Stimulated activated CD4-positive, alpha-beta T cell treated with anti-CD3 and anti-CD28 coated beads, Interleukin-4, amount 100 ng/mL, for 24 hours (primary cell): ENCODE measurements around the gene PCK2.
A peak's percentile ranks its signal among the peaks of the same experiment; 100 is the strongest.
"Not testable (repeated sequence)": the region's sequence is repeated elsewhere in the genome, so short reads cannot be mapped to it uniquely, and the experiment has no call there.

Experiments
- DNase-seq: peaks from one replicate; pipeline ENCODE4 v3.0.0-alpha.2; 2020

PCK2 gene

DNA sequence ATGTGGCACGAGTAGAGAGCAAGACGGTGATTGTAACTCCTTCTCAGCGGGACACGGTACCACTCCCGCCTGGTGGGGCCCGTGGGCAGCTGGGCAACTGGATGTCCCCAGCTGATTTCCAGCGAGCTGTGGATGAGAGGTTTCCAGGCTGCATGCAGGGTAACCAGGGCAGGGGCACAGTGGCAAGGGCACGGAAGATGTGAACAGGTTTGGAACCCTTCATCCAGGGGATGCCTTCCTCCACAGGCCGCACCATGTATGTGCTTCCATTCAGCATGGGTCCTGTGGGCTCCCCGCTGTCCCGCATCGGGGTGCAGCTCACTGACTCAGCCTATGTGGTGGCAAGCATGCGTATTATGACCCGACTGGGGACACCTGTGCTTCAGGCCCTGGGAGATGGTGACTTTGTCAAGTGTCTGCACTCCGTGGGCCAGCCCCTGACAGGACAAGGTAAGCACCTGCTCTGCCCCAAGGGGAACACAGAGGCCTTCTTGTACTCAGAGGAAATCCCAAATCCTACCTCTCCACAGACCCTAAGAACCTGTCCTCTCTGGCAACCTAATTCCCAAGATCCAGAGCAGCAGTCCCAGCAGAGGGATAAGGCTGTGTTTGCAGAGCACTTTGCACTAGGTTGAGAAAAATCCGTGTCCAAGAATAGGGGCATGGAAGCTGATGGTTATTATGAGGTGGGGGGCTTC is 4.3 kb downstream of the PCK2 start:
- no peak for DNase-seq

DNA sequence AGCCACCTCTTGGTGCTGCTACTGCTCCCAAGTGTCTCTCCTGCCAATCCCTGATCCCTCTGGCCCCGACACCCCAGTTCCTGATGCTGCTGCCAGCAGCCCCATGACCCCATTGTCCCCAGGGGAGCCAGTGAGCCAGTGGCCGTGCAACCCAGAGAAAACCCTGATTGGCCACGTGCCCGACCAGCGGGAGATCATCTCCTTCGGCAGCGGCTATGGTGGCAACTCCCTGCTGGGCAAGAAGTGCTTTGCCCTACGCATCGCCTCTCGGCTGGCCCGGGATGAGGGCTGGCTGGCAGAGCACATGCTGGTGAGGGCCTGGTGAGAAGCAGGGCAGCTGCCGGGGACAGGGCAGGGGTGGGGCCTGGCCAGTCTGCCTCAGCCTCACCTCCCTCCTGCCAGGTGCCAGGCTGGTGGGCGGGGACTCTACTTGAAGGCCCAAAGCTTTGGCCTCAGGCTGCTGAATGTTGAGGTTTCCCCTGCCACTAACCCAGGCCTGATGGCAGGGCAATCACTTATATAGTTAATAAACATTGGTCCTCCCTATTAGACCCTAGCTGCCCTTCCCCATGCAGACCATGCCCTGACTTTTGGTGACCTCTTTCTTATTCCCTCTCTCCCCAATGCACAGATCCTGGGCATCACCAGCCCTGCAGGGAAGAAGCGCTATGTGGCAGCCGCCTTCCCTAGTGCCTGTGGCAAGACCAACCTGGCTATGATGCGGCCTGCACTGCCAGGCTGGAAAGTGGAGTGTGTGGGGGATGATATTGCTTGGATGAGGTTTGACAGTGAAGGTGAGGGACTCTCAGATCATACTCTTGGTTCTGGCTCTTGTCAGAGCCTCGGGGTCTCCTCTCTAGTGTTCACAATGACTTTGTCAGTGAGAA is 5.1 kb downstream of the PCK2 start:
- DNase-seq, result no peak

DNA sequence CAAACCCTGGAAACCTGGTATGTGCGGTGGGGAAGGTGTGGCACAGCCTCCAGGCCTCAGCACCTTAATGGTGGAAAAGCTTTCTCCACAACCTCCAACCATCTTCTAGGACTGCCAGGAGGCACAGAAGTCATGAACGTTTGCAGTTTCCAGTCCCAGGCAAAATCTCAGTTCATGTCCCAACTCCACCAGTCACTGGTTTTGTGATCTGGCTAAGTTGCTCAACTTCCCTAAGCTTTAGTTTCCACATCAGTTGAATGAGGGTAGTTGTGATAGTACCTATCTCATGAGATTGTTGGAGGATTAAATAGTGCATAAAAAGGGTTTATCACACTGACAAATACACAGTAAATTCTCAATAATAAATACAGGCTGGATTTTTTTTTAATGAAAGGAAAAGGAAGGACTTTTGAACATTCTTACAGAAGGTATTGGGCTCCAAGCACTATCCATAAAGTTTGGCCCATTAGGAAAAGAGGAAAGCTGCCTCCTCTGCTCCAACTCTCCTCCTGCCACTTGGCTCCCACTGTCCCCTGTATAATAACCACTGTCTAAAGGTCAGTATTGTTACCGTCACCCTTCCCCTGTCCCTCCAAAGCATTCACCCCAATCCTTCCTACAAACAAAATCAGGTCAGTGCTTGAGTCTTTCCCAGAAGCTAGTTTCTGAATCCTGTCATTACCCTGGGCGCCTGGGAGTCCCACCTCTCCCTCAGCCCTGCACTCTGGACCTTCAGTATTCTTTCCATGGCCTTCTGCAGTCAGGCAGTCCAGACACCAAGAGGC is 6.3 kb downstream of the PCK2 start:
- no peak for DNase-seq

DNA sequence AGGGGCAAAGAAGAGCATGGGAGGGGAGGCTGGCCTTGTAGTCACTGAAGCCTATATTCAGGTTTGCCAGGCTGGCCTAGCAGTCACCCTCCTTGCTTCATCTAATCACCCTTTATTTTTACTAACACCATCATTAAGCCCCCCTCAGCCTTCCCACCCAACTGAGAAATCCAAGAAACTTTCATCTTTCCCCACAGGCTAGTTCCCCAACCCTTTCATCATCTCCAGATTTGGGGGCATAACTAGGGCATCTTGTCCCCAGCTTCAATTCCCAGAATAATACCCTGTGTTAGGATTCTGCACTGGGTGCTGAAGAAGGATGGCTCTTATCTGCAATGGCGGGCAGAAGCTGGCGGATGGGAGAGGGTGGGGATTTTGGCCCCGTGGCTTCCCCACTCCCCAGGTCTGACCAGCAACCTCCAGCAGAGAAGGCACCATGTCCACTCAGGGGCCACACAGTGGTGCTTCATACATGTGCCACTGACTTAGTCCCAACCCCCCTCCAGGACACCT is 6.9 kb downstream of the PCK2 start:
- DNase-seq, result no peak

- no peak for DNase-seq
Measured at GRCh38 chr14:24102357-24103048, 8.4 kb downstream of the PCK2 start.

GRCh38 chr14:24103451-24103850 is 9.3 kb downstream of the PCK2 start:
- no peak for DNase-seq

DNA sequence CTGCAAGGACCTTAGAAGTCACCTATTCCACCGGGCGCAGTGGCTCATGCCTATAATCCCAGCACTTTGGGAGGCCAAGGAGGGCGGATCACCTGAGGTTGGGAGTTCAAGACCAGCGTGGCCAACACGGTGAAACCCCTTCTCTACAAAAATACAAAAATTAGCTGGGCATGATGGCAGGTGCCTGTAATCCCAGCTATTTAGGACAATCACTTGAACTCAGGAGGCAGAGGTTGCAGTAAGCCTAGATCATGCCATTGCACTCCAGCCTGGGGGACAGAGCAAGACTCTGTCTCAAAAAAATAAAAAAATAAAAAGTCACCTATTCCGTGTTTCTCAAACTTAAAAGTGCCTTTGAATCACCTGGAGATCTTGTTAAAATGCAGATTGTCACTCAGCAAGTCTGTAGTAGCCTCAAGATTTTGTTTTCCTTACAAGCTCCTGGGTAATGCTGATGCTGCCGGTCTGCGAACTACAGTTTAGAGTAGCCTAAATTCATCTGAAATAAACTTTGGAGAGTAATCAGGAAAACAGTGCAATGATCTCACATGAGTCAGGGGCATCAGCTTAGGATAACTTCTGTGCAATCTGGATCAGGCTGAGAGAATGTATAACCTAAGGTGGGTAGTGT is 11.6 kb downstream of the PCK2 start:
- not testable (repeated sequence) for DNase-seq

GRCh38 chr14:24106672-24107271 is 12.7 kb downstream of the PCK2 start:
- no peak for DNase-seq

DNA sequence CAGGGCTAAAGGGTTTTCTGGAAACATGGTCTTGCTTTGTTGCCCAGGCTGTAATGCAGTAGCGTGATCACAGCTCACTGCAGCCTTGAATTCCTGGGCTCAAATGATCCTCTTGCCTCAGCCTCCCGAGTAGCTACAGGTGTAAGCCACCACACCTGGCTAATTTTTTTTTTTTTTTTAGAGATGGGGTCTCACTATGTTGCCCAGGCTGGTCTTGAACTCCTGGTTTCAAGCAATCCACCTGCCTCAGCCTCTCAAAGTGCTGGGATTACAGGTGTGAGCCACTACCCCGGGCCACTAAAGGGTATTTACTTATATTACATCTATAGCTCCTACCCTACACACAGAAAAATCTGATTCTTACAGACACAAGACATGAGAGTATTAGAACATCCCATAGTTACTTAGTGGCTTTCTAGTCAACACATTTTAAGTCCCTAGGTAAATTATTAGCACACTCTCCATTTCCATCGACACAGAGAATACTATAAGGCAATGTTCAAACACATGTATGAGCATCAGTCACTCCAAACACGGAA is 14.3 kb downstream of the PCK2 start:
- DNase-seq, result no peak

DNA sequence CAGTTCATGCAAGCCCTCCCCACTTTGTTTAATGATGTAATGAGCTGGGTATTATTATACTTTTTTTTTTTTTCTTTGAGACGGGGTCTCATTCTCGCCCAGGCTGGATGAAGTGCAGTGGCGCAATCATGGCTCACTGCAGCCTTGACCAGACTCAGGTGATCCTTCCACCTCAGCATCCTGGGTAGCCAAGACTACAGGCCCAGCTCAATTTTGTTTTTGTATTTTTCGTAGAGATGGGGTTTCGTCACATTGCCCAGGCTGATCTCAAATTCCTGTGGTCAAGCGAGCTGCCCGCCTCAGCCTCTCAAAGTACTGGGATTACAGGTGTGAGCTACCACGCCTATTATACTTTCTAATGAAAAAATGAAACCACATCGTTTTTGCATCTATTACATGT is 15.9 kb downstream of the PCK2 start:
- DNase-seq, result no peak

DNA sequence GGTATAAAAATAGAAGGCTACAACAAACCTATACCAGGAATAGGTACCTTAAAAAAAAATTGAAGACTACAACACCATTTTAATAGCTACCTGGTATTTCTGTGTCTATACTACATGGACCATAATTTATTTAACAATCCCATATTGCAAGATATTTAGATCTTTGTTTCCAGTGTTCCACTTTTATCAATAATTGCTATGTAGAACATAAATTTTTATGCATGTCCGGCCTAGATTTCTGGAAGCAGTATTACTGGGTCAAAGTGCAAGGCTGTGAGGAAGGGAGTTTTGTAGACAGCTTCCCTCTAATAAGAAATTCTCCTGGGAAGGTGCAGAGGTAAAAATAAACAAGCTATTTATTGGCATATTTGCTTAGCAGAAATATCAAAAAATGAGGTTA is 16.4 kb downstream of the PCK2 start:
- DNase-seq, result no peak

DNA sequence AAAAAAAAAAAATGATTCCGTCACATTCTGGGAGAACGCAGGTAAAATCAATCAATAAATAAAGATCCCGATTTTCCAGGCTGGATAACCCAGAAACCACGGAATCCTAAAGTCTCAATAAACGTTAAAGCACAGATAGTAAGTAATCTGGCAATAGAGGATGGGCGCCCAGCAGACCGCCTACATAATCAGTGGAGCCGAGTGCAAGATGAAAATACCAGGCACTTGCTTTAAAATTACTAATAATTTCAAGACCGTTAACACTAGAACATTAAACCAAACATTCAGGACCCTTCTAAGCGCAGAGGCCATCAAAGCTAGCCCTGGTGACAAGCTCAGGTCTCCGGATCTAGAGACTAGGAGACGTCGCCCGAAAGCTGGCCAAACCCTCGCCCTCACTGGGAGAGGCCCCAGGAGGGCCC is 19.3 kb downstream of the PCK2 start:
- no peak for DNase-seq

DNA sequence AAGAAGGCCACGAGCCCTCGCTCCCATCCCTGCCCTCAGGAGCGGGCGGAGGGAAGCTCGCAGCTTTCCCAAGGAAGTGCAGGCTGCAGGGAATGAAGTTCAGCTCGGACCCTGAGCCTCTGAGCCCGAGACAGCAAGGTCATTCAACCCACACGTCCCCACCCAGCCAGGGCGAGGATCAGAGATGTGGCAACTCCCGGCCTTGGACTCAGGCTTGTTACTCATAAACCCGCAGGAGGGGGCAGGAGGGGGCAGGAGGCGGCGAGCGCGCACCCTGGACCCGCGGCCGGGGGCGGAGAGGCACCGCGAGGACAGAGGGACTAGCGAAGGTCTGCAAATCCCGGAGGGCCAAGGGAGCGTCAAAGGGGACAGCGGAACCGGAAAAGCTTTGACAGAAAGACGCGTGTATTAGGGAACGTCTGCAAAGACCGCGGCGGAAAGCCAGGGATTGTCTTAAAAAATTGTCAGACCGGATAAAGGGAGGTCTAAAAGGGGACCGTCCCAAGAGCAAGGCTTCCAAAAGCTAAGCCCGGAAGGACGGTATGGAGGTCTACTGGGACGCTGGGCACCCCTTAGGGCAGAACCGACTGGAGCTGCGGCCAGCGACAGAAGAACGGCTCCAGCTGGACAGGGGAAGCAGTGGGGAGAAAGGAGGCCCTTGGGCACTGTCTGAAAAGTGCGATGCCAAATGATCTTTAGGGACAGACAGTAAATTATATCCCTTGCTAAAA is 19.9 kb downstream of the PCK2 start:
- peak; percentile 81 for DNase-seq

DNA sequence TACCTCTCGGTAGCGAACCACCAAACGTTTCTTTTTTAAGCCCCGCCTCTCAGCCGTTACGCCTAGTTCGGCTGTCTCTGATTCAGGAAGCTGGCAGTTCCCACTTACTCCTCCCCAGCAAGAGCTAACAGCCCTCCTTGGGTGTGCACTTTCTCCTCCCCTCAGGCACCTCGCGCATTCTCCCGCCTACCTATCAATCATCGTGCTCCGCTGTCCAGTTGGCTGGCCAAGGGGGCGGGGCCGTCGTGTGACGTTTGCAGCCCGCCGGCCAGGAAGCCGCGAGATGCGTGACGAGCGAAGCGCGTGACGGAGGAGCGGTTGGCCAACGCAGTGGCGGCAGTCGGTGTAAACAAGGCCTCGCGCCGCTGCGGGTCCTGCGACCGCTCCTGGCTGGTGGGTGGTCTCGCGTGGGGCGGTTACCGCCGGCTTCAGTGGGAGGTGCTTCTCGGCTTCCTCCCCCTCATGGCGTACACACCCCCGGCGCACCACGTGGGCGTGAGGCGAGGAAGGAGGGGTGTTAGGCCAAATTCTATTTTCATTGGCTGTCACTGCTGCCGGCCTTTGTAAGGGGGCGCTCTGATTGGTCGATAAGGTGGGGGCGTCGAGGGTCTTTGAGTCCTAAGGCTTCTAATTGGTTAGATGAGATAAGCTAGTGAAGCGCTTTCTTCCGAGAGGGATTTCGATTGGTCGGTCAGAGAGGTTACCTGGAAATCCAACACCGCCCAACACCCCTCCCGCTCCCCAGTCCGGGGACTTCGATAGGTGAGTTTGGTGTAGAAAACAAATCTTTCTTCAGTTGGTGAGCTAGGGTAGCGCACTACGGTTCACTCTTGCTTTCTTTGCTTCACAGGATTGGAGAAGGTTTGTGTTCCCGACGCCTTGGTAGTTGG is 20.7 kb downstream of the PCK2 start, which contains the start of the genes DCAF11 and NRL:
TSS of gene DCAF11 (plus strand) at position 246 of the 890 bp plus-strand sequence. CDS start 818 bp downstream, outside the sequence.
TSS of gene NRL (minus strand) at position 418 of the 890 bp plus-strand sequence. CDS start 32,101 bp downstream, outside the sequence.
- peak; percentile 98 for DNase-seq

DNA sequence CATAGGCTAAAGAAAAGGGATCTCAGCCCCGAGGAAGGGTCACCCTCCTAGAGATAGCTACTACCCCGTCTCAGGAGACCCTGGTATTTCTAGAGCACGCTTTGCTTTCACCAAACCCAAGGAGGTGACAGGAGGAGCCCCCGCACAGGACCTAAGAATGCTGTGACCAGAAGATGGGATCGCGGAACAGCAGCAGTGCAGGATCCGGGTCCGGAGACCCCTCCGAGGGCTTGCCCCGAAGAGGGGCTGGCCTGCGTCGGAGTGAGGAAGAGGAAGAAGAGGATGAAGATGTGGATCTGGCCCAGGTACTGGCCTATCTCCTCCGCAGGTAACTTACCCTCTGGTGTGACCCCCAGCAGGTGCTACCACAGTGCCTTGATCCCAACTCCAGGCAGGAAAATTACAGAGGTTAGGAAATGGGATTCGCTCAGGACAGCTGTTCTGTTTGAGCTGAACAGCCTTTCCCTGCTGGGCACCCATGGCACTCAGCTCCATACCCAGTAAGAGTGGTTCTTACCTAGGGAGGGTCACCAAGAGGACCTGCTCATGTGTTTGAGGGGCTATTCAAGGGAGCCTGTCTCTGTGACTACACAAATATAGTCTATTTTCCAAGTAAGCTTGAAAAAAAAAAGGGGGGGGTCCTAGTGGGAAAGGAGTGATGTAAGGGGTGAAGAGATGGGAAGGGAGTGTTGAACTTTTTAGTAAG is 21.5 kb downstream of the PCK2 start:
- no peak for DNase-seq

DNA sequence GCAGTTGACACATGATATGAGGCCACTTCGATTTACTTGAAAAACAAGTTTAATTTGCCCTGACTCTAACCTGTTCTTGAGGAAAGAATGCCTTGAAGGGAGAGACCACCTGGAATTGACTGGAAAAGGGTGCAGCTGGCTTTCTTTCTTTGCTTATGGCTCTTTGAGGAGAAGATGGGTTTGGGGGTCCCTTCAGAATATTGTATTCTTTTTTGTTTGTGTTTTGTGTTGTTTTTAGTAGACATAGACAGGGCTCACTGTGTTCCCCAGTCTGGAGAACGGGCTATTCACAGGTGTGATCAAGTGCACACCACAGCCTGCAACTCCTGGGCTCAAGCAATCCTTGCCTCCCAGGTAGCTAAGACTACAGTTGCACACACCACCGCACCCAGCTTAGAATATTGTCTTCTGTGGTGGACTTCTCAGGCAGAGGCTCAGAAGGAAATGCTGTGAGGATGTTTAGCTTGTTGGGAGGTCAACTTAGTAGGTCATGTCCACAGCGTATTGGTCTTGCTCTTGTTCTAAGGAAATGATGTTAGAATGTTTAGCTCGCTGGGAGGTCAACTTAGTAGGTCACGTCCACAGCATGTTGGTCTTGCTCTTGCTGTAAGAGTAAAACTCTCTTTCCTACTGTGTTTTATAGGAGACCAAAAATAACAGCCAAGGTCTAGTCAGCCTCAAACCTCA is 22.2 kb downstream of the PCK2 start:
- no peak for DNase-seq

DNA sequence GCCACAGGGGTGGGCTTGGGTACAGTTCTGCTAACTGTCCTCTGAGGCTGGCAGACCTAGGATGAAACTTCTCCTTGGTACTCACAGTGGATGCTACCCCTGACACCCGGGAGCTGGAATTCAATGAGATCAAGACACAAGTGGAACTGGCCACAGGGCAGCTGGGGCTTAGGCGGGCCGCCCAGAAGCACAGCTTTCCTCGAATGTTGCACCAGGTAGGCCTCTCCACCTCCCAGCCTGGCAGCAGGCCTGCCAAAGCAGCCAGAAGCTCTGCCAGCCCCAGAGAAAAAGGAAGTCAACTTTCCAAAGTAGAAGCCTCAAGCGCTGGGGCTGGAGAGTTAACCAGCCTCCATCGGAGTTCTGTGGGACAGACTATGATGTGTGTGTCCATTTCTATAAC is 23.1 kb downstream of the PCK2 start:
- no peak for DNase-seq

DNA sequence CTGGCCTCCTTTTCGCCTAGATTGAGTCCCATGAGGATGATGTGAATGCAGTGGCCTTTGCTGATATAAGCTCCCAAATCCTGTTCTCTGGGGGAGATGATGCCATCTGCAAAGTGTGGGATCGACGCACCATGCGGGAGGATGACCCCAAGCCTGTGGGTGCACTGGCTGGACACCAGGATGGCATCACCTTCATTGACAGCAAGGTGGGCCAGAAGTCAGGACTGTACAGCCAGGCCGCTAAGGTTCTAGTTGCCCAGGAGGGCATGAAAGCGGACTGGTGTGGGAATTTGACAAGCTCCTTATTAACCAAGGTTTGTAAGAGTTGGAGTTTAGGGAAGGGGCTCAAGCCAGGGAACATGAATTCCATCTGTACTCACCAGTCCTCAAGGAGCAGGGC is 25.6 kb downstream of the PCK2 start:
- no peak for DNase-seq
